Measurements from ENCODE around the gene LEMD1. TPM values are rescaled to one million over a fixed set of nuclear protein-coding genes. Genes with fewer than 3 reads are reported as not detected.

Gene LEMD1, protein sequence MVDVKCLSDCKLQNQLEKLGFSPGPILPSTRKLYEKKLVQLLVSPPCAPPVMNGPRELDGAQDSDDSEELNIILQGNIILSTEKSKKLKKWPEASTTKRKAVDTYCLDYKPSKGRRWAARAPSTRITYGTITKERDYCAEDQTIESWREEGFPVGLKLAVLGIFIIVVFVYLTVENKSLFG
- total RNA-seq (2014; rRNA removed; shearing (Covaris generic); ENCODE audit: low replicate concordance): 0.27 TPM in 1 of 2 replicates, not detected in the other

DNA sequence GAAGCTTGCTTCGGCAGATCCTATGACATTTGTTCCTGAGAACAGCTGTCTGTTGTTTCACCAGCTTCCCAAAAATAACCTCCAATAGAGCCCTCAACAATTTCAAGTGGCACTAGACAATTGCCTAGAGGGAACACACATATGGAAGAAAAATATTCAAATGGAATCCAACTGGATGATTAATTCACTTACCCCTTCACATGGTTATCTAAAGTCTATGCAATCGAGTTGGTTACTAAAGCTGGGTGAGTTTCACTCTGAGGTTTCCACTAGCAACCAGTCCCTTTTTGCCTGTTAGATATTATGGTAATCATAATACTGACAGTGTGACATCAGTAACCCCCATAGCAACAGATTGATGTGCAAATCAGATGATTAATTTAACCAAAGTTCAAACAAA is at the start of gene LEMD1:
TSS of gene LEMD1 (minus strand) at position 259 of the 400 bp plus-strand sequence. CDS start 1,520 bp downstream, outside the sequence.
- no peak for DNase-seq (ENCODE audit: low read depth)
- in situ Hi-C loops (cut with HindIII; ENCODE audit: low pct_unique_long_range_greater_than_20kb, low sequenced_read_pairs): no loop called here

GRCh38 chr1:205470131-205470530 is 48.3 kb upstream of the LEMD1 start:
- DNase-seq (ENCODE audit: low read depth): no peak

DNA sequence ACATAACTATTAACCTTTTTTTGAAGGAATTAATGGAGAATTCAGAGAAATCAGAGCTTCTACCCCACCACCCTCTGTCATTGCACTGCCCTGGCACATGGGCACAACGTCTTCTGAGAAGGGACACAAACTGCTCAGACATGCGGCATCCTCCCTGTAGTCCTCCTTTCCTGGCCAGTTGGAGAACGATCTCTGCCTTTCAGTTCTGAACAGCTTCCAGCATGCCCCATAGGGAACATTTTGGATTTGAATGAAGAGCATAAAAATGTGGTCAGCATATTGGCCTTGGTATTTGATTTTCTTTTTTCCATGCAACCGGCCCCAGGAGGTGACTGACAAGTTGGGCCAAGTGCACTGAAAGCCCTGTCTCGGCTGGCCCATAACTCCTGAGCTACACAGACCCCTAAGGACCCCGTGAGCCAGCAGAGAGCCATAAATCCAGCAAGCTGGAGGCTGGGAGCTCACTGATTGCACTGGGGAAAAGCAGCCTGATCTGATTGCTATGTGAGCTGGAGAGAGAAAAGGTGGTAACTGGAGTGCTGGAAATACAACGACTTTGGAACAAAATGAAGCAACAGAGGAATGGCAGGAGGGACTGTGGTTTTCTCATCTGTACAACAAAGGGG is 44.9 kb upstream of the LEMD1 start:
- DNase-seq (ENCODE audit: low read depth): no peak
- in situ Hi-C loops (cut with HindIII; ENCODE audit: low pct_unique_long_range_greater_than_20kb, low sequenced_read_pairs): no loop called here

More at GRCh38 chr1:205470131-205470530, 48.3 kb upstream of the LEMD1 start:
- in situ Hi-C loops (cut with HindIII; ENCODE audit: low pct_unique_long_range_greater_than_20kb, low sequenced_read_pairs): no loop called here

DNA sequence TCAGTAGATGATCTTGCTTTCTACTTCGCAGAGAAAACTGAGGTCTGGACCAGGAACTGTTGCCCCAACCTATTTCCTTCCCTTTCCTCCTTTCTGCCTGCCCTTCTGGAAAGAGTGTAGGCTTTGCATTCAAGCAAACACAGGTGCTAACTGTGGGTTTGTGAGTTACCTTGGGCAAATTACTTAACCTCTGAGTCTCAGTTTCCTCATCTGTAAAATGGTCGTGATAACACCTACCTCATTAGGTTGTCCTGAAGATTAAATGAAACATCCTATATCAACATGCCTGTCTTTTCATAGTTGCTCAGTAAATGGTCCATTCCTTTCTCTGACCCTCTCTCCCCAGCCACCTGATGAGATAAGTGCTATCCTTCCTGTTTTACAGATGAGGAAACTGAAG is 43.5 kb upstream of the LEMD1 start:
- in situ Hi-C loops (cut with HindIII; ENCODE audit: low pct_unique_long_range_greater_than_20kb, low sequenced_read_pairs): no loop called here
- no peak for DNase-seq (ENCODE audit: low read depth)

GRCh38 chr1:205458777-205459566 is 37.1 kb upstream of the LEMD1 start:
- in situ Hi-C loops (cut with HindIII; ENCODE audit: low pct_unique_long_range_greater_than_20kb, low sequenced_read_pairs): no loop called here
- DNase-seq (ENCODE audit: low read depth): peak; percentile 46

- DNase-seq (ENCODE audit: low read depth): no peak
- in situ Hi-C loops (cut with HindIII; ENCODE audit: low pct_unique_long_range_greater_than_20kb, low sequenced_read_pairs): no loop called here
These were observed 35.3 kb upstream of the LEMD1 start for GRCh38 chr1:205456868-205457745.

DNA sequence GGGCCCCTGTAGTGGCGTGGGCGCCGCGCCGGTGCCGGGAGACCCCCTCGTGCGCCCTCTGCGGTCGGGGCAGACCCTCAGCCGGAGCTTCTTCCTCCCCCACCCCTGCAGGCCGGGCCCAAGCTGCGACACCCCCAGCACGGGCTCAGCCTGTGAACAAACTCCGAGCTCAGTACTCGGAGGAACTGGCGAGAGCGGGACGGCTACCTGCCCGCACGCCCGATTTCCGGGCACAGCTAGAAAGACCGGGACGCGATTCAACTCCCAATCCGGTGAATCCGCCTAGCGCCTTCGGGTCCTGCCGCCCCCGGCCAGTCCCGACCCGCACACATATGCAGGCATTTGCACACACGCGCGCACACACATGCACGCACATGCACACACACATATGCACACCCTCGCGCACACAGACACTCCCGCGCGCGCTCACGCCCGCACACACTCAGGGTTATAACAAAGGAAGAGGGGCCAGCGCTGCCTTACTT is 34.6 kb upstream of the LEMD1 start:
- DNase-seq (ENCODE audit: low read depth): no peak
- in situ Hi-C loops (cut with HindIII; ENCODE audit: low pct_unique_long_range_greater_than_20kb, low sequenced_read_pairs): no loop called here

GRCh38 chr1:205455581-205456382 is 33.9 kb upstream of the LEMD1 start, which contains the start of gene BLACAT1:
Gene BLACAT1 (minus strand): TSS chr1:205456045.
- DNase-seq (ENCODE audit: low read depth): no peak
- in situ Hi-C loops (cut with HindIII; ENCODE audit: low pct_unique_long_range_greater_than_20kb, low sequenced_read_pairs): no loop called here

DNA sequence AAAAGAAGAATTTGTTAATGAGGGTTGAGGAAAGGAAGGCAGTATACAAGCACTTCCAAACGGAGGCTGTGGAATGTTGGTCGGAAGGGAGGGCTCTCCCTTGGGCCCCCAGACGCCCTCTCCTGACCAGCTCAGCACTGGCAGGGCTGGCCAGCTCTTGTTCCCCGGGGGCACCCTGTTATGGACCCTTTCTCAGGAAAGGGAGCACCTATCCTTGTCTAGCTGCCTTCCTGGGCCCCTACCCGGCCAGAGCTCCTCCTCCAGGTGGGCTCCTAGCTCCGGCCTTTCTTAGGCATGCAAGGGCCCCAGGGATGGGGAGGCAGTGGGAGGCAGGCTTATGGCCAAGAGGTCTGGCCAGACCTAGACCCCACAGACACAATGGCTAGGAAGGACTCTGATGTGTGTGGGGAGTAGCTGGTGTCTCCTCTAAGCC is 33.1 kb upstream of the LEMD1 start:
- DNase-seq (ENCODE audit: low read depth): no peak
- in situ Hi-C loops (cut with HindIII; ENCODE audit: low pct_unique_long_range_greater_than_20kb, low sequenced_read_pairs): no loop called here

- DNase-seq (ENCODE audit: low read depth): no peak
- in situ Hi-C loops (cut with HindIII; ENCODE audit: low pct_unique_long_range_greater_than_20kb, low sequenced_read_pairs): no loop called here
These were observed 31.6 kb upstream of the LEMD1 start for GRCh38 chr1:205453466-205453865.

GRCh38 chr1:205452933-205453332 is 31.1 kb upstream of the LEMD1 start:
- DNase-seq (ENCODE audit: low read depth): no peak
- in situ Hi-C loops (cut with HindIII; ENCODE audit: low pct_unique_long_range_greater_than_20kb, low sequenced_read_pairs): no loop called here

GRCh38 chr1:205452364-205452763 is 30.5 kb upstream of the LEMD1 start:
- DNase-seq (ENCODE audit: low read depth): no peak
- in situ Hi-C loops (cut with HindIII; ENCODE audit: low pct_unique_long_range_greater_than_20kb, low sequenced_read_pairs): no loop called here

GRCh38 chr1:205451759-205452164 is 29.9 kb upstream of the LEMD1 start:
- in situ Hi-C loops (cut with HindIII; ENCODE audit: low pct_unique_long_range_greater_than_20kb, low sequenced_read_pairs): no loop called here
- DNase-seq (ENCODE audit: low read depth): no peak

DNA sequence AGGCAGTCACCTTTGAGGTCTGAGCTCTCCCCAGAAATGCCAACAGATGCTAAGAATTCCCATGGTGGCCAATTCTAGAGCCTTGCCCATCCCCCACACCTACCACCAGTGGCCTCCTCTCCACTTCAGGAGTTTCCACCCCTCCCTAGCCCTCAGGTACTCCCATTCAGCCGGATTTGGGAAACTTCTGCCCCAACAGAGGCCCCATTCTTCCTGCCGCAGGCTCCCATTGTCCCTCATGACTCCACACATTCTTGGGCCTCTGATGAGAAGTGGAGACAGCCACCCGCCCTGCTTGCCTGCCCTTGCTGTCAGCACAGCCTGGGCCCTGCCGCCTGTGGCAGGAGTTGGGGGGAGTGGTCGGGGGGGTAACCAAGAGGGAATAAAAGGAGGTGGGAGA is 29.3 kb upstream of the LEMD1 start:
- in situ Hi-C loops (cut with HindIII; ENCODE audit: low pct_unique_long_range_greater_than_20kb, low sequenced_read_pairs): no loop called here

GRCh38 chr1:205450448-205450847 is 28.6 kb upstream of the LEMD1 start:
- in situ Hi-C loops (cut with HindIII; ENCODE audit: low pct_unique_long_range_greater_than_20kb, low sequenced_read_pairs): no loop called here
- DNase-seq (ENCODE audit: low read depth): peak; percentile 30

More for the DNA sequence above, 29.3 kb upstream of the LEMD1 start:
- no peak for DNase-seq (ENCODE audit: low read depth)

DNA sequence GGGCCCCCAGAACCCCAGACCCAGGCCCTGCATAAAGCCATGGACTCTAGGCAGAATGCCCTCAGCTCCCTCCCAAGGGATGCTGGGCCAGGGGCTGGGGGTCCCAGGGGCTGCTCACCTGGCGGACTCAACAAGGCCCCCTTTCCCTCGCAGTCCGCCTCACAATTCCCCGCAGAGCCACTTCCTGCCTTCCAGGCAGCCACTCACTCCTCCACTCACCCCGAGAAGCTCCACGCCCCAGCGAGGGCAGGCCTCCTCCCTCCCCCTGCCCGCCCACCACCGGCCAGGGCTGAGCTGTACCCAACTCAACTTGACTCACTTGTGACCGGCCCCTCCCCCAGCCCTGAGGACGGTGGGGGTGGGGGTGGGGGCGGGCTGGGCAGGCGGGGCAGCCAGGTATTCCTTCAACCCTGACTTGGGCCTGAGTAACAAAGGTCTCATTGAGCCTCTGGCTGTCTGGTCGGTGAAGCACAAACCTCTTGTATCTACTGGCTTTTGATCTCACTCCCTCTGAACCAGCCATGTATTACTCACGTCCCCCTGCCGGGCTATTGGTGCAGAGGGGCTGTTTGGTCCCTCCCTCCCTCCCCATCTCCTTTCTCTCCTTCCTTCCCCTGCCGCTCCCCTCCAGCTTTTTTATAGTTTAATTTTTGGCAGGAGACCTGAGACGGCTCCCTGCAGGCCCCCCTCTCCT is 28.0 kb upstream of the LEMD1 start:
- DNase-seq (ENCODE audit: low read depth): peak; percentile 73
- in situ Hi-C loops (cut with HindIII; ENCODE audit: low pct_unique_long_range_greater_than_20kb, low sequenced_read_pairs): no loop called here

DNA sequence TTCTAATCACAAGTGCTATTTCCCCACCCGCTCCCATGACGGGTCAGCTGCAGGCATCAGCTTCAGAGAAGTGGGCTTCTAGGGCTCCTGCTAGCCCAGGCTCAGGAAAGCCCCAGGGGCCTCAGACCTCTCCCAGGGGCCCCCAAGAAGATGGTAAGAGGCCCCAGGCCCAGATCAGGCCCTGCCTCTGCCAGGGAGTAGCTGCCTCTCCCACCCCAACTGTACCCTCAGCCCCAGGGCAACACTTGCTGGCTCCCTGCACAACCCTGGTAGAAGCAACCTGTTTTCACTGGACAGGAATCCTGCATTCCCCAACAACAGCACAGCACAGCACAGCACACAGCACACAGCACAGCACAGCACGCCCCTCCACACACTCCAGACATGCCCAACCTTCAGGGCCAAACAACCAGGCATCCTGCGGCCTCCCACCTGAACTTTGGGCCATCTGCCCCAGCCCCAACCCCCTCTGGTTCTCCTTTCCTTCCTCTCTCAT is 27.4 kb upstream of the LEMD1 start:
- no peak for DNase-seq (ENCODE audit: low read depth)
- in situ Hi-C loops (cut with HindIII; ENCODE audit: low pct_unique_long_range_greater_than_20kb, low sequenced_read_pairs): no loop called here
